ENCODE data around the gene INIP.

DNA sequence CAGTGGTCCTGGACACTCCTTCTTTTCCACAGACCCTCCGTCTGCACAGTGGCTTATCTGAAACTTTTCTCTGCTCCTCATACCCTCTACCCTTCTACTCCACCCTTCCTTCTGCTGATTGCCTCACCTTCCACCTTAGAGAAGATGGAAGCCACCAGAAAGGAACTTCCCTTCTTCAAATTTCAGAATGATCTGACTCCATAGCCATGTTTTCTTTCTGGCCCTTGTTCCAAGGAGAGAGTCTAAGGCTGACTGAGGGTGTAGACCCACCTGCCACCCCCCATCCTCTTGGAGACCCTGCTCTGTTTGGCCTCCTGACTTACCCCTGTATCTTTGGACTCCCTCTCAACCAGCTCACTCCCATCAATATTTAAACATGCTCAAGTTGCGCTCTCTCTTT is 40.0 kb upstream of the INIP start:
- TF ChIP-seq CTCF (conservative IDR thresholded peaks at IDR 0.05; ENCODE audit: low read depth, low read length) (no peak), EZH2 (IDR thresholded peaks at IDR 0.05; ENCODE audit: borderline replicate concordance, low read depth, low read length, poor library complexity, severe bottlenecking) (no peak)

Measured in A673 (cell line).